Endodermal cell (in vitro differentiated cells): ENCODE measurements around the gene TBC1D2B. TPM values are rescaled to one million over a fixed set of nuclear protein-coding genes. Genes with fewer than 3 reads are reported as not detected.

ENCODE experiments used
- DNase-seq: peaks from one replicate; pipeline ENCODE4 v3.0.0-alpha.2; 2017
- H3K27ac ChIP-seq: 2 replicates; pipeline ENCODE4 v1.5.1; 2013; ENCODE audit warnings: mild to moderate bottlenecking, low read depth, low read length, moderate library complexity
- H3K27me3 ChIP-seq: 2 replicates; pipeline ENCODE4 v1.6.1; 2013; ENCODE audit warnings: mild to moderate bottlenecking, low read length, moderate library complexity; ENCODE audit not compliant: insufficient read depth, control insufficient read depth, poor library complexity, severe bottlenecking
- H3K36me3 ChIP-seq: 2 replicates; pipeline ENCODE4 v1.7.0; 2013; ENCODE audit warnings: mild to moderate bottlenecking, low read length, moderate library complexity; ENCODE audit not compliant: control insufficient read depth, insufficient read depth
- H3K4me1 ChIP-seq: one replicate; pipeline ENCODE4 v1.7.0; 2013; ENCODE audit warnings: low read length; ENCODE audit not compliant: control insufficient read depth, insufficient read depth
- H3K4me3 ChIP-seq: 2 replicates; pipeline ENCODE4 v1.5.1; 2013; ENCODE audit warnings: mild to moderate bottlenecking, low read length, moderate library complexity
- H3K9ac ChIP-seq: 2 replicates; pipeline ENCODE4 v1.6.1; 2013; ENCODE audit warnings: mild to moderate bottlenecking, low read length, moderate library complexity; ENCODE audit not compliant: poor library complexity, severe bottlenecking; ENCODE audit errors: extremely low read depth
- H3K9me3 ChIP-seq: 2 replicates; pipeline ENCODE4 v1.6.1; 2013; ENCODE audit warnings: mild to moderate bottlenecking, low read length, moderate library complexity; ENCODE audit not compliant: control insufficient read depth
- H3K27ac Mint-ChIP-seq: 2 replicates; pipeline ENCODE4 v1.8.0; 2020; ENCODE audit warnings: mixed read lengths
- H3K27me3 Mint-ChIP-seq: 2 replicates; pipeline ENCODE4 v1.8.0; 2021; ENCODE audit warnings: mild to moderate bottlenecking, mixed read lengths; ENCODE audit not compliant: insufficient read depth
- H3K36me3 Mint-ChIP-seq: 2 replicates; pipeline ENCODE4 v1.8.0; 2020; ENCODE audit warnings: low read depth, mixed read lengths
- H3K4me1 Mint-ChIP-seq: 2 replicates; pipeline ENCODE4 v1.8.0; 2020; ENCODE audit warnings: mixed read lengths
- H3K4me3 Mint-ChIP-seq: 2 replicates; pipeline ENCODE4 v1.8.0; 2020; ENCODE audit warnings: mild to moderate bottlenecking, moderate library complexity, mixed read lengths
- H3K9me3 Mint-ChIP-seq: 2 replicates; pipeline ENCODE4 v1.8.0; 2020; ENCODE audit warnings: mild to moderate bottlenecking, mixed read lengths
- WGBS, 2 experiments: methylation state at CpG; one replicate each; pipeline versions ENCODE4 v1.1.5 to v1.1.7; 2013; ENCODE audit warnings: missing lambda C conversion rate in 2 of 2, mixed read lengths in 1 of 2; ENCODE audit not compliant: insufficient coverage in 1 of 2, insufficient read length in 1 of 2; 5-methylcytosine and 5-hydroxymethylcytosine counted together
- total RNA-seq, 2 donors: library from RNA; stranded (reverse); fragmentation: NEBNext Ultra II Directional in 1 of 2; extraction: Animal tissue kit (Norgen Biotek cat#: 25700) in 1 of 2; gene quantifications; 2 replicates in 1 of 2; 3 replicates in 1 of 2; pipeline ENCODE4 v1.2.1, GENCODE V29; 2021
- TF ChIP-seq, protein P1 (sequence below): fragments of 200-600 bp; sonication (generic); conservative IDR thresholded peaks from 2 replicates; pipeline ENCODE4 v1.5.0; 2021; ENCODE audit warnings: antibody characterized with exemption, mild to moderate bottlenecking

Gene TBC1D2B
- total RNA-seq, 2 donors from 2014 or later = 13.8 to 23.8 TPM

DNA sequence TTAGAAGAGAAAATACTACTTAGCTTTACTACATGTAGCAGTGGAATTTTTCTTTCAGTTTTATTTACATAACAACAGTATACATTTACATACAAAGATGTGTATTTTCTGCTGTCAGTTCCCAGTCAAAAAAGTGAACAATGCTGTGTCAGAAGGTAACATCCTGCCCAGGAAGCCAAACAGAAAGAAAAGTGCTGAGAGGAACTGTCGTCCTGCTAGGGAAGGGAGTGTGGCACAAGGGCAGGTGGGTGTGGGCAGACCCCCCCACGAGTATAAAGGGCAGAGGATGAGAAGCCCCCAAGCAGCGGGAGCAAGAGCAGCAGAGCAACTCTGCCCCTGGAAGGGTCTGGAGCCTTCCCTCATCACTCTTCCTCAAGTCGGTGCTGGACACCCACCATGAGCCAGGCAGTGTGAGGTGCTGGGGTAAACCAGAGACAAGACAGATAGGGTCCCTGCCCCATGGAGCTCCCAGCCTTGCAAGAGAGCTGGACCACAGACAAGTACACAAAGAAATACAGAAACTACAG, 39.7 kb downstream of the TBC1D2B start:
- no peak overlapping the region for H3K27ac Mint-ChIP-seq
- H3K9me3 Mint-ChIP-seq = no peaks in the 10 kb centered on the region
- H3K4me1 ChIP-seq = no peaks in the 10 kb centered on the region
- H3K4me1 Mint-ChIP-seq = no peaks in the 10 kb centered on the region
- H3K27me3 ChIP-seq = no peaks in the 10 kb centered on the region
- no peak overlapping the region for H3K9ac ChIP-seq
- H3K4me3 ChIP-seq = no peak overlapping the region
- WGBS, 2 experiments = 84 to 100% methylated on average over 2 to 4 of the region's 4 CpGs
- TF ChIP-seq, protein P1, sequence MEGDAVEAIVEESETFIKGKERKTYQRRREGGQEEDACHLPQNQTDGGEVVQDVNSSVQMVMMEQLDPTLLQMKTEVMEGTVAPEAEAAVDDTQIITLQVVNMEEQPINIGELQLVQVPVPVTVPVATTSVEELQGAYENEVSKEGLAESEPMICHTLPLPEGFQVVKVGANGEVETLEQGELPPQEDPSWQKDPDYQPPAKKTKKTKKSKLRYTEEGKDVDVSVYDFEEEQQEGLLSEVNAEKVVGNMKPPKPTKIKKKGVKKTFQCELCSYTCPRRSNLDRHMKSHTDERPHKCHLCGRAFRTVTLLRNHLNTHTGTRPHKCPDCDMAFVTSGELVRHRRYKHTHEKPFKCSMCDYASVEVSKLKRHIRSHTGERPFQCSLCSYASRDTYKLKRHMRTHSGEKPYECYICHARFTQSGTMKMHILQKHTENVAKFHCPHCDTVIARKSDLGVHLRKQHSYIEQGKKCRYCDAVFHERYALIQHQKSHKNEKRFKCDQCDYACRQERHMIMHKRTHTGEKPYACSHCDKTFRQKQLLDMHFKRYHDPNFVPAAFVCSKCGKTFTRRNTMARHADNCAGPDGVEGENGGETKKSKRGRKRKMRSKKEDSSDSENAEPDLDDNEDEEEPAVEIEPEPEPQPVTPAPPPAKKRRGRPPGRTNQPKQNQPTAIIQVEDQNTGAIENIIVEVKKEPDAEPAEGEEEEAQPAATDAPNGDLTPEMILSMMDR = no peak
- H3K36me3 ChIP-seq = no peaks in the 10 kb centered on the region
- no peak for DNase-seq
- H3K27ac ChIP-seq = no peak overlapping the region
- no peak overlapping the region for H3K4me3 Mint-ChIP-seq
- no peaks in the 10 kb centered on the region for H3K9me3 ChIP-seq
- H3K27me3 Mint-ChIP-seq = no peaks in the 10 kb centered on the region
- no peaks in the 10 kb centered on the region for H3K36me3 Mint-ChIP-seq

- Histone ChIP-seq H3K27ac (no peak overlapping the region), H3K4me1 (no peaks in the 10 kb centered on the region), H3K36me3 (no peaks in the 10 kb centered on the region), H3K27me3 (no peaks in the 10 kb centered on the region), H3K9me3 (no peaks in the 10 kb centered on the region), H3K4me3 (no peak overlapping the region), H3K9ac (no peak overlapping the region)
- Mint-ChIP-seq H3K9me3 (no peaks in the 10 kb centered on the region), H3K4me3 (no peak overlapping the region), H3K36me3 (no peaks in the 10 kb centered on the region), H3K27ac (no peak overlapping the region), H3K27me3 (no peaks in the 10 kb centered on the region), H3K4me1 (no peaks in the 10 kb centered on the region)
- DNase-seq = no peak
- TF ChIP-seq, protein P1 = no peak
- WGBS, 2 experiments = 79 to 100% methylated on average over 1 to 6 of the region's 7 CpGs
These were observed 40.2 kb downstream of the TBC1D2B start for GRCh38 chr15:78037328-78037727.

- Mint-ChIP-seq H3K27me3 (no peaks in the 10 kb centered on the region), H3K4me1 (no peaks in the 10 kb centered on the region), H3K4me3 (no peak overlapping the region), H3K27ac (no peak overlapping the region), H3K36me3 (no peaks in the 10 kb centered on the region), H3K9me3 (no peaks in the 10 kb centered on the region)
- no peak overlapping the region for H3K4me3 ChIP-seq
- H3K9ac ChIP-seq = no peak overlapping the region
- H3K4me1 ChIP-seq = no peaks in the 10 kb centered on the region
- 88 to 94% methylated on average over 5 to 6 of the region's 6 CpGs for WGBS, 2 experiments
- no peaks in the 10 kb centered on the region for H3K27me3 ChIP-seq
- TF ChIP-seq, protein P1 = no peak
- DNase-seq = no peak
- no peaks in the 10 kb centered on the region for H3K9me3 ChIP-seq
- H3K36me3 ChIP-seq = no peaks in the 10 kb centered on the region
- no peak overlapping the region for H3K27ac ChIP-seq
These were observed 41.5 kb downstream of the TBC1D2B start for GRCh38 chr15:78035861-78036476.
